Ovary (tissue), 3 donors: ENCODE measurements around the gene GON4L.

ENCODE experiments used
- EP300 ChIP-seq: sonication (generic); formaldehyde crosslinking; IDR thresholded peaks from one replicate; pipeline ENCODE4 v1.6.1; 2017; ENCODE audit warnings: antibody characterized with exemption
- POLR2A ChIP-seq: fragments of 450-650 bp; IDR thresholded peaks from one replicate; pipeline ENCODE4 v1.6.1; 2017; ENCODE audit warnings: antibody characterized with exemption, mild to moderate bottlenecking, moderate library complexity
- TF ChIP-seq, protein P1 (sequence below), 3 donors: fragments of 450-650 bp in 2 of 3; fragments of 200-600 bp in 1 of 3; IDR thresholded peaks; one replicate each; pipeline versions ENCODE4 v1.5.1 to v1.8.0; 2016 to 2022; ENCODE audit warnings: antibody characterized with exemption in 3 of 3, mild to moderate bottlenecking in 1 of 3
- donor health status: DM: no; HTN: no; CAD: no.

DNA sequence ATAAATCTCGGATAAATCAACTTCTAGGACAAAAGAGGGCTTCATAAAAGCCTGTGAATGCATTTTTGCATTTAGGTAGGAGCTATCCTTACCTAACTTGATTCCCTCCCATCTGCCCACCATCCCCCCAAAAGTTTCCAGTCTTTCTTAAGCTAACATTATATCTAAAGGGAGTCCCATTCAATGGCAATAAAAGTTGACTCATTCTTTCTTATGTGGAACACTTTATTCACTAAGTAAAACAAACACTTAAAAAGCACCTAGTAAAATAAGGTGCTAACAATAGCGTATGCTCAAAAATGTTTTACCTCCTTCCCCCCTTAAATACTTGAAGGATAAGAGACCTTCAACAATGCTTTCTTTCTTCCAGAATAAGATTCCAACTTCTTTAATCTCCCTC is 83.8 kb downstream of the GON4L start:
- TF ChIP-seq, protein P1, sequence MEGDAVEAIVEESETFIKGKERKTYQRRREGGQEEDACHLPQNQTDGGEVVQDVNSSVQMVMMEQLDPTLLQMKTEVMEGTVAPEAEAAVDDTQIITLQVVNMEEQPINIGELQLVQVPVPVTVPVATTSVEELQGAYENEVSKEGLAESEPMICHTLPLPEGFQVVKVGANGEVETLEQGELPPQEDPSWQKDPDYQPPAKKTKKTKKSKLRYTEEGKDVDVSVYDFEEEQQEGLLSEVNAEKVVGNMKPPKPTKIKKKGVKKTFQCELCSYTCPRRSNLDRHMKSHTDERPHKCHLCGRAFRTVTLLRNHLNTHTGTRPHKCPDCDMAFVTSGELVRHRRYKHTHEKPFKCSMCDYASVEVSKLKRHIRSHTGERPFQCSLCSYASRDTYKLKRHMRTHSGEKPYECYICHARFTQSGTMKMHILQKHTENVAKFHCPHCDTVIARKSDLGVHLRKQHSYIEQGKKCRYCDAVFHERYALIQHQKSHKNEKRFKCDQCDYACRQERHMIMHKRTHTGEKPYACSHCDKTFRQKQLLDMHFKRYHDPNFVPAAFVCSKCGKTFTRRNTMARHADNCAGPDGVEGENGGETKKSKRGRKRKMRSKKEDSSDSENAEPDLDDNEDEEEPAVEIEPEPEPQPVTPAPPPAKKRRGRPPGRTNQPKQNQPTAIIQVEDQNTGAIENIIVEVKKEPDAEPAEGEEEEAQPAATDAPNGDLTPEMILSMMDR (IDR thresholded peaks at IDR 0.05), result no peak
- TF ChIP-seq EP300 (no peak), POLR2A (no peak)
